Small intestine (tissue), 7 donors: ENCODE measurements around the gene RAX2. TPM values are rescaled to one million over a fixed set of nuclear protein-coding genes. Genes with fewer than 3 reads are reported as not detected.
A peak's percentile ranks its signal among the peaks of the same experiment; 100 is the strongest.

ENCODE experiments used
- DNase-seq, 2 donors: peaks; one replicate each; pipeline versions ENCODE4 v3.0.0 to v3.0.0-alpha.2; 2013
- FAIRE-seq: peaks from 2 replicates; lab custom pipeline; 2012; peaks lifted over from hg19 to GRCh38; lab: Jason Lieb, UNC
- H3K27ac ChIP-seq, 3 donors: one replicate each; pipeline ENCODE4 v1.5.1; 2013; ENCODE audit warnings: low read length in 2 of 3, mild to moderate bottlenecking in 2 of 3, control low read depth in 1 of 3, inconsistent platforms in 1 of 3, low read depth in 1 of 3, moderate library complexity in 1 of 3
- H3K27me3 ChIP-seq, 3 donors: one replicate each; pipeline ENCODE4 v1.6.1; 2013; ENCODE audit warnings: low read length in 3 of 3, inconsistent platforms in 1 of 3; ENCODE audit not compliant: control insufficient read depth in 3 of 3, insufficient read depth in 3 of 3
- H3K36me3 ChIP-seq, 3 donors: one replicate each; pipeline ENCODE4 v1.6.1; 2013; ENCODE audit warnings: low read length in 3 of 3, inconsistent platforms in 1 of 3, low read depth in 1 of 3, mild to moderate bottlenecking in 1 of 3, moderate library complexity in 1 of 3; ENCODE audit not compliant: control insufficient read depth in 3 of 3, insufficient read depth in 2 of 3
- H3K4me1 ChIP-seq, 3 donors: one replicate each; pipeline ENCODE4 v1.6.1; 2013; ENCODE audit warnings: low read length in 2 of 3, inconsistent platforms in 1 of 3, low read depth in 1 of 3, mild to moderate bottlenecking in 1 of 3, moderate library complexity in 1 of 3; ENCODE audit not compliant: control insufficient read depth in 3 of 3, insufficient read depth in 2 of 3
- H3K4me3 ChIP-seq, 3 donors: one replicate each; pipeline ENCODE4 v1.5.1; 2013; ENCODE audit warnings: low read length in 3 of 3, control low read depth in 1 of 3, inconsistent platforms in 1 of 3, low read depth in 1 of 3, mild to moderate bottlenecking in 1 of 3, moderate library complexity in 1 of 3
- H3K9me3 ChIP-seq, 2 donors: one replicate each; pipeline ENCODE4 v1.6.1; 2013; ENCODE audit warnings: low read depth in 1 of 2, low read length in 1 of 2; ENCODE audit not compliant: control insufficient read depth in 2 of 2, insufficient read depth in 1 of 2
- WGBS, 3 donors: extraction: QIAGEN DNeasy Blood & Tissue Kit; methylation state at CpG; one replicate each; pipeline ENCODE4 v1.1.7; 2013; 5-methylcytosine and 5-hydroxymethylcytosine counted together
- polyA plus RNA-seq, 4 donors: library from polyadenylated mRNA; stranded (reverse) in 3 of 4; unstranded in 1 of 4; fragments of 200-250 nt in 3 of 4; fragments of 120-200 nt in 1 of 4; gene quantifications; one replicate each; pipeline versions ENCODE4 v1.2.1 to v1.2.3, GENCODE V29; 2013
- donor health status: healthy with polysubstance abuse.
- donor health status: control.
- donor health status: control.
- donor health status: Bipolar disorder and iron deficiency.
- donor health status: healthy.

RAX2 gene
- polyA plus RNA-seq, 4 donors, result not detected

DNA sequence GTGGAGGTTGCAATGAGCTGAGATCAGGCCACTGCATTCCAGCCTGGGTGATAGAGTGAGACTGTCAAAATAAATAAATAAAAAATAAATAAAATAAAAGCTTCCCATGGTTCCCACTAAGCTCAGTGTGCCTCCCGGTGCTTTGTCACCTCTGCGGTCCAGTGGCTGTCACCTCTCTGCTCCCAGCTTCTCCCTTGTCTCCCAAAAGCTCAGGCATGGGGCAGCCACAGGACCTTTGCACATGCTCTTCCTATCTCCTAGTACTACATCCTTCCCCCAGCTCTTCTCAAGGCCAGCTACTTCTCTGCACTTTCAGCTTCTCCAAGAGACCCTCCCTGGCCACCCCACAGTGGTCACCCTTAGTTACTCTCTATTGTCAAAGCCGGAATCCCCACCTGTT lies 21.8 kb upstream of the RAX2 start:
- DNase-seq (no peak), FAIRE-seq (no peak)
- Histone ChIP-seq H3K9me3 (peaks cover 0 to 6% of the 10 kb centered on the region in 2 donors), H3K27ac (no peak overlapping the region), H3K36me3 (no peaks in the 10 kb centered on the region), H3K4me1 (no peaks in the 10 kb centered on the region), H3K4me3 (no peak overlapping the region), H3K27me3 (peaks cover 0 to 7% (median 3%) of the 10 kb centered on the region in 3 donors)
- WGBS, 3 donors, result 93 to 96% (median 96%) methylated on average over 3 of the region's 3 CpGs

DNA sequence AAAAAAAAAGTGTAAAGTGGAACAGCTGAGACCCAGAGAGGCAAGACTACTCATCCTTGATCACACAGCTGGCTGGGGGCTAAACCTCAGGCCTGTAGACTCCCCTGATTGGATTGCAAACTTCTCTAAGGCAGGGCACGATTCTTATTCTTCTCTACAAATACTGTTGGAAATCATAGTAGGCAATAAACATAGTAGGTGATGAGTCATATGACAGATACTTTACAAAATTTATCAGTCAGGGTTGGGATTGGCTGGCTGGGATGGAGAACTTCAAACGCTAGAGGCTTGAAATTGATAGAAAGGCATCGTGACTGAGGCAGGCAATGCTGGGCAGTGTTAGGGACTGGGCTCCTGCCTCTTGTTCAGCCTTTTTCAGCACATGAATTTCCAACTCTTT lies 20.1 kb upstream of the RAX2 start:
- no peaks in the 10 kb centered on the region for H3K4me1 ChIP-seq
- H3K27me3 ChIP-seq, result peaks cover 0 to 7% (median 3%) of the 10 kb centered on the region in 3 donors
- no peak overlapping the region for H3K4me3 ChIP-seq
- FAIRE-seq (no peak), DNase-seq (no peak)
- H3K27ac ChIP-seq, result no peak overlapping the region
- no peaks in the 10 kb centered on the region for H3K36me3 ChIP-seq
- WGBS, 3 donors, result 42 to 68% (median 48%) methylated on average over 3 of the region's 3 CpGs
- peaks cover 0 to 6% of the 10 kb centered on the region in 2 donors for H3K9me3 ChIP-seq

DNA sequence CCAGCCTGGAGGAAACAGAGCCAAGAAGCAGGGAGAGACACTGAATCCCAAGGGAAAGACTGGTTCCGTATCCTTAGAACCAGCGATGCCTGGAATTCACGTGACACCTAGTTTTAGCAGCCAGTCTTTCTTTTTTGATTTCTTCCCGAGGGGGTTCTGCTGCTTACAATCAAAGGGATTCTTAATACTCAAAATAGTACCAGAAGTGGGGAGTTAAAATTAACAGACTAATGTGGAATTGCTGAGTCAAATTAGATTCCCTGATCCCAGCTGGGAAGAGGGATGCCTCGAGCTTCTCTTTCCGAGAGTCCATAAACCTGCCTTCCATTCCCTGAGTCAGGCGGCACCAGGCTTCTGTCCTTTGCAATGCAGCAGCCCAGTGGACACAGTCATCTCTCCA lies 18.9 kb upstream of the RAX2 start:
- Histone ChIP-seq H3K27me3 (peaks cover 4 to 11% (median 5%) of the 10 kb centered on the region in 3 donors), H3K27ac (no peak overlapping the region), H3K4me3 (no peak overlapping the region), H3K4me1 (no peaks in the 10 kb centered on the region), H3K9me3 (no peaks in the 10 kb centered on the region), H3K36me3 (no peaks in the 10 kb centered on the region)
- WGBS, 3 donors, result 77 to 85% (median 82%) methylated on average over 7 of the region's 7 CpGs
- no peak for FAIRE-seq
- DNase-seq, result no peak

DNA sequence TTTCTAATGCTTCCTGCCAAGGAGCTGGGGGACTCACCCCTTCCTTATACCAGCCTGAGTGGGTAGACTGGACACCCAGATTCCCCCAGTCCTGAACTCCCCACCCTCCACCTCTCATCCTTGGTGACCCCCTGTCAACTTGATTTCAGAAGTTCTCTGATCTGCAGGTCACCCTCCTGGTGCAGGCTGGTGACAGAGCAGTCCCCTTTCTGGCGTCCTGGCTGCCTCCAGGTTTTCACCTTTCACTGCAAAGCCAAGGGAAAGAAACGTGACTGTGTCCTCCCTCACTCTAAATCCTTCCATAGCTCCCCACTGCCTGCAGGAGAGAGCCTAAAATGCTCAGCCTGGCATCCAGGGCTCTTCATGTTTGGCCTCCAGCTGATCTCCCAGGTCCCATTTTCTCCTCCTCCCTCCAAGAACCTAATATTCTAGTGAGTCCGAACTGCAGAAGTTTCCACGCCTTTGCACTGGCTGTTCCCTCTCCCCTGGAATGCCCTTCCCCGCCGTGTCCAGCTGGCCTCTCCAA lies 18.2 kb upstream of the RAX2 start:
- no peak for DNase-seq
- H3K27me3 ChIP-seq, result peaks cover 6 to 14% (median 8%) of the 10 kb centered on the region in 3 donors
- no peaks in the 10 kb centered on the region for H3K4me1 ChIP-seq
- no peak overlapping the region for H3K4me3 ChIP-seq
- no peak for FAIRE-seq
- H3K9me3 ChIP-seq, result no peaks in the 10 kb centered on the region
- no peaks in the 10 kb centered on the region for H3K36me3 ChIP-seq
- 65 to 73% (median 67%) methylated on average over 6 of the region's 6 CpGs for WGBS, 3 donors
- H3K27ac ChIP-seq, result no peak overlapping the region

DNA sequence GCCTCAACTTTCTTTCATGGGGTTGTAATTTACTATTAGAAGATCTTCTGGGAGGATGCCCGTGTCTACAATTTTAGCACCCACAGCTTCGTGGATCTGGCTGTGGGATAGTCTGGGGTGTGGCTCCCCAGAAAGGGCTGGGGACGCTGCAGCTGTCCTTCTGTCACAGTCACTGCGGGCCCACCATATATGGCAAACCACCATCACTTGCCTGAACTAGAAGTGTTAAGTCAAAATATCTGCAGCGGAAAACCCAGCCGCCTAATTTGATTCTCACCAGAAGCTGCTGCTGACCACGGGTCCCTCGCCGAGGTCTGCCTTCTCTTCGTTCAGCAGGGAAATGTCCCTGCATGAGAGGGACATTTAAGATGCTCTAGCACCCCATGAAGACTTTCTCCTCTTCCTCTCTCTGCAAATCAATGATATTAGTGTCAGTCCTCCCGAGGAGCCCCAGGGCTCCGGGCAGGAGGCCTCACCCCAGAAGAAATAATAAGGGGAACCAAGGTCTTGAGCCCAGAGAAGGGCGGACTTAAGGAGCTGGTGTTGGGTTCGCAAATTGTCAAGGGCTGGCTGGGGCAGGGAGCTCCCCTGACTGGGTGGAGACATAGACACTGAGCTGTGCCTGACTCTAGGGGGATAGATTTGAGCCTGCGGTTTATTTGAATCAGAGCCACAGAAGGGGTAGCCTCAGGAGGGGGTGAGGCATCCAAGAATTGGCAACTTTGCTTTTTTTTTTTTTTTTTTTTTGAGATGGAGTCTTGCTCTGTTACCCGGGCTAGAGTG lies 17.2 kb upstream of the RAX2 start:
- no peaks in the 10 kb centered on the region for H3K9me3 ChIP-seq
- H3K36me3 ChIP-seq, result no peaks in the 10 kb centered on the region
- no peaks in the 10 kb centered on the region for H3K4me1 ChIP-seq
- no peak overlapping the region for H3K4me3 ChIP-seq
- DNase-seq (no peak), FAIRE-seq (no peak)
- 42 to 50% (median 50%) methylated on average over 15 to 16 of the region's 16 CpGs for WGBS, 3 donors
- H3K27me3 ChIP-seq, result peaks cover 10 to 24% (median 11%) of the 10 kb centered on the region in 3 donors
- no peak overlapping the region for H3K27ac ChIP-seq

DNA sequence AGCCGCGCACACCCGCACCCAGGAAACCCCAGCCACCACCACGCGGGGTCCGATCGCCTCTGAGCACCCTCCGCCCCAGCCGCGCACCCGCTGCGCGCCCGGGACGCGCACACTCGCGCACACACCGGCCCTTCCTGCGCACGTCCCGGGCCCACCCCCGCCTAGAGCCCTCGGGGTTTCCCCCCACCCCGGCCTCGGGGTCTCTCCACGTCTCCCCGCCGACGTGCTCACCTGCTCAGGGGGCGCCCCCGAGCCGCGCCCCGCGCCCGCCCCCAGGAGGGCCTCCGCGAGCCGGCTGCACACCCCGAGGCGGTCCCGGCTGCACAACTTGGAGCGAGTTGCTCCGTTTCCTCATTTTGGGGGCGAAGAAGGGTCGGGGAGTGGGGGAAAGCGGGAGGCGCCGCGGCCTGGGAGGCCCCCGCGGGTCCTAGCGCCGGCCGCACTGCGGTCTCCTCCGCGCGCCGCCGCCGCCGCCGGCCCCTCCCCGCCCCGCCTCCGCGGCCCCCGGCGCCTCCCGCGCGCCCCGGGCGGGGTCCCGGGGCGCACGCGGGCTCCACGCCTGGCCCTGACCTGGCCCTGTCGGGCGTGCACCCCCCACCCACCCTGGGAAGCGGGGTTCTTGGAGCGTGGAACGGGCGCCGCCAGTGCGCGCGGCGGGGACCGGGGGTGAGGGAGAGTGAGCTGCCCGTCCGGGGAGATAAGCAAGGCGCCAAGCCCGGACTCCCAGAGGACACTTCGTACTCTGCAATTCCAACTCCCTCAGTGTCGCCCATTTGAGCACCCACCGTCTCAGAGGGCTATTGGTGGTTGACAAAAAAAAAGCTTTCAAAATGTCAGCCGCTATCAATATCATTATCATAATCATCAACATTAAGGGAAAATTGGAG lies 14.2 kb upstream of the RAX2 start, which contains the start of gene MATK:
MATK (minus strand) TSS at position 444 of the 887 bp plus-strand sequence. CDS start 1,246 bp downstream, outside the sequence.
- Histone ChIP-seq H3K4me1 (no peaks in the 10 kb centered on the region), H3K36me3 (no peaks in the 10 kb centered on the region), H3K27ac (no peak within 1 kb of the TSS), H3K9me3 (peaks cover 0 to 15% of the 10 kb centered on the region in 2 donors), H3K27me3 (peaks cover 10 to 27% (median 11%) of the 10 kb centered on the region in 3 donors), H3K4me3 (peak within 1 kb of the TSS; percentile 7 to 62 (median 43))
- peak in 1 of 2 donors; percentile 13 for DNase-seq
- FAIRE-seq, result no peak
- WGBS, 3 donors, result 4 to 5% (median 5%) methylated on average over 53 to 101 of the region's 101 CpGs

DNA sequence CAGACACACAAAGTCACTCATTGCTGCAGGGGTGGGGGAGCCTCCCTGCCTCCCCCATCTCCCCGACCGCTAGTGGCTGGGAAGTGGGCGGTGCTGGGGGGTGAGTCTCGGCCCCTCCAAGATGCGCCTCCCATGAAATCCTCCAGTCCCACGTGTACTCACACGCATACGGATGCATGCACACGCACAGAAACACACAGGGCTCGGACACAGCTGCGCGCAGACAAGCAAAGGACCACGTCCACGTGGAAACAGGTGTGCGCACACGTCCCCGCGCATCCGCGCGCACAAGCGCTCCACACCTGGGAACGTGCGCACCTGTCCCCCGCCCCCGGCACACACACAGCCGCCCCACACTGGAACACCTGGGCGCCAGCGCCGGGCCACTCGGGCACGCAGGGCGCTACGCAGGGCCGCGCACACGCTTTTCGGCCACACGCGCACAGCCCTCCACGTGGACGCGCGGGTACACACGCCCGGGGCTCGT lies 13.5 kb upstream of the RAX2 start:
- Histone ChIP-seq H3K27ac (no peak overlapping the region), H3K27me3 (peaks cover 10 to 27% (median 11%) of the 10 kb centered on the region in 3 donors), H3K4me3 (peak overlapping the region; percentile 7 to 62 (median 43)), H3K36me3 (no peaks in the 10 kb centered on the region), H3K4me1 (no peaks in the 10 kb centered on the region), H3K9me3 (peaks cover 0 to 22% of the 10 kb centered on the region in 2 donors)
- no peak for FAIRE-seq
- peak in 1 of 2 donors; percentile 30 for DNase-seq
- WGBS, 3 donors, result 1 to 4% (median 1%) methylated on average over 37 to 47 of the region's 47 CpGs
